Retinal pigment epithelial cell (primary cell): Measurements from ENCODE around the gene PDE11A.

Experiments used
- DNase-seq: peaks from one replicate; pipeline ENCODE4 v3.0.0-alpha.2; 2010; ENCODE audit warnings: low read depth
- H3K4me3 ChIP-seq: 2 replicates; pipeline ENCODE4 v1.5.1; 2011; ENCODE audit warnings: mild to moderate bottlenecking, low read length, control low read depth, moderate library complexity
- CTCF ChIP-seq: conservative IDR thresholded peaks from 2 replicates; pipeline ENCODE4 v1.5.1; 2011; ENCODE audit warnings: low read depth, low read length, control low read depth, inconsistent platforms

PDE11A gene

GRCh38 chr2:177923323-177923722 is 149.3 kb downstream of the PDE11A start:
- H3K4me3 ChIP-seq, result no peak overlapping the region
- no peak for DNase-seq
- TF ChIP-seq CTCF, result no peak

GRCh38 chr2:177921726-177922125 is 150.9 kb downstream of the PDE11A start:
- H3K4me3 ChIP-seq, result no peak overlapping the region
- no peak for TF ChIP-seq CTCF
- DNase-seq, result no peak

GRCh38 chr2:177917169-177917568 is 155.4 kb downstream of the PDE11A start:
- no peak overlapping the region for H3K4me3 ChIP-seq
- no peak for DNase-seq
- no peak for TF ChIP-seq CTCF

GRCh38 chr2:177916342-177916741 is 156.2 kb downstream of the PDE11A start:
- no peak for TF ChIP-seq CTCF
- DNase-seq, result no peak
- no peak overlapping the region for H3K4me3 ChIP-seq

- no peak for DNase-seq
- H3K4me3 ChIP-seq, result no peak overlapping the region
- TF ChIP-seq CTCF, result no peak
Observed at GRCh38 chr2:177914247-177914646, 158.3 kb downstream of the PDE11A start.

- no peak overlapping the region for H3K4me3 ChIP-seq
- DNase-seq, result no peak
- TF ChIP-seq CTCF, result no peak
Observed at GRCh38 chr2:177909962-177910361, 162.6 kb downstream of the PDE11A start.

GRCh38 chr2:177908824-177909223 is 163.8 kb downstream of the PDE11A start:
- H3K4me3 ChIP-seq, result no peak overlapping the region
- TF ChIP-seq CTCF, result no peak
- DNase-seq, result no peak
